Esophagus squamous epithelium (tissue), 5 donors: ENCODE measurements around the gene GABRG3. TPM values are rescaled to one million over a fixed set of nuclear protein-coding genes. Genes with fewer than 3 reads are reported as not detected.

ENCODE experiments used
- DNase-seq: peaks from one replicate; lab custom pipeline; 2025; lab: John Stamatoyannopoulos, UW
- H3K27ac ChIP-seq, 4 donors: fragments of 200-600 bp; sonication (generic); one replicate each; pipeline ENCODE4 v1.5.1; 2016 to 2019; ENCODE audit warnings: mild to moderate bottlenecking in 1 of 4
- H3K27me3 ChIP-seq, 4 donors: fragments of 200-600 bp; sonication (generic); 1 replicate in 3 of 4; 2 replicates in 1 of 4; pipeline versions ENCODE4 v1.5.1 to v1.6.0; 2017 to 2021; ENCODE audit warnings: antibody characterized with exemption in 1 of 4
- H3K36me3 ChIP-seq, 3 donors: fragments of 200-600 bp; sonication (generic); one replicate each; pipeline ENCODE4 v1.5.1; 2016 to 2019
- H3K4me1 ChIP-seq, 3 donors: fragments of 200-600 bp; sonication (generic); one replicate each; pipeline ENCODE4 v1.5.1; 2017 to 2019
- H3K4me3 ChIP-seq, 4 donors: fragments of 200-600 bp; sonication (generic); 1 replicate in 3 of 4; 2 replicates in 1 of 4; pipeline ENCODE4 v1.5.1; 2016 to 2019; ENCODE audit warnings: mild to moderate bottlenecking in 2 of 4, moderate library complexity in 1 of 4
- H3K9me3 ChIP-seq, 3 donors: fragments of 200-600 bp; sonication (generic); one replicate each; pipeline ENCODE4 v1.5.1; 2016 to 2019
- POLR2A ChIP-seq, 4 donors: fragments of 450-650 bp; IDR thresholded peaks; one replicate each; pipeline ENCODE4 v1.6.1; 2017; ENCODE audit warnings: antibody characterized with exemption in 4 of 4, mild to moderate bottlenecking in 4 of 4, moderate library complexity in 3 of 4
- WGBS, 2 donors: methylation state at CpG; one replicate each; pipeline ENCODE4 v1.1.5; 2018; 5-methylcytosine and 5-hydroxymethylcytosine counted together
- intact Hi-C: fragments of 100-400 bp; cut with DNase I; formaldehyde crosslinking; loops from one replicate; pipeline ENCODE4 v1.15.0; 2022
- total RNA-seq, 4 donors: library from RNA; depleted of rRNA; stranded (reverse); fragments of >200 nt; gene quantifications; one replicate each; pipeline ENCODE4 v1.1.0, GENCODE V29; 2016
- TF ChIP-seq, protein P1 (sequence below), 6 experiments: fragments of 450-650 bp in 4 of 6; fragments of 200-600 bp in 2 of 6; sonication (generic) in 2 of 6; IDR thresholded peaks; one replicate each; pipeline ENCODE4 v1.5.1; 2016 to 2019; ENCODE audit warnings: antibody characterized with exemption in 6 of 6, mild to moderate bottlenecking in 4 of 6, moderate library complexity in 4 of 6
- donor health status: DM: yes; HTN: yes; CAD: no.

GABRG3 gene
- total RNA-seq: under 1 TPM in 2 of 4 donors, not detected in 2; 0.04 to 0.08 TPM

DNA sequence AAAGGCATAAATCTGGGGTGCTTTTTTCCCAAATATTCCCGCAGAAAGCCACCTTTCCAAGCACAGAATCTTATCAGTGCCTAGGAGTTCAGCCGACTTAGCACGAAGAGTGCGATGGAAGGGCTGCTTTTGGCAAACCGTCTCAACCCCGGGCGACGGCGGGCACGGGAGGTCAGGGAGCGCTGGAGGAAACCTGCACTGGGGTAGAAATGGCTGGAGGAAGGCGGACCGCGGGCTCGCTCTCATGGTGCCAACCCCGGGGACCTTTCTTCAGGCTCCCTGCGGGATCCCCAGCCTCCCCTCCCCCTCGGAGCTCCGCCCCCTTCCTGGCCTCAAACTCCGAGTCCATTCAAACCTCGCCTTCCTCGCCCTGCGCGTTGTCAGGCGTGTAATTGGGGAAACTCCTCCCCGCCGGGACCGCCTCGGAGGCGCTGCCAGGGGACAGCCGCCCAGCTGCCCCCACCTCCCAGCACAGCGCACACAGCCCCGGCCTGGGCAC, at the start of gene GABRG3:
GABRG3 (plus strand) TSS at position 470 of the 499 bp plus-strand sequence.
- Histone ChIP-seq H3K27me3 (peaks cover 0 to 60% (median 0%) of the 10 kb centered on the region in 4 donors), H3K4me3 (peak within 1 kb of the TSS; percentile 14 to 50 (median 32))
- DNase-seq: no peak

GRCh38 chr15:26921433-26921832, 49.5 kb upstream of the GABRG3 start:
- TF ChIP-seq, protein P1, sequence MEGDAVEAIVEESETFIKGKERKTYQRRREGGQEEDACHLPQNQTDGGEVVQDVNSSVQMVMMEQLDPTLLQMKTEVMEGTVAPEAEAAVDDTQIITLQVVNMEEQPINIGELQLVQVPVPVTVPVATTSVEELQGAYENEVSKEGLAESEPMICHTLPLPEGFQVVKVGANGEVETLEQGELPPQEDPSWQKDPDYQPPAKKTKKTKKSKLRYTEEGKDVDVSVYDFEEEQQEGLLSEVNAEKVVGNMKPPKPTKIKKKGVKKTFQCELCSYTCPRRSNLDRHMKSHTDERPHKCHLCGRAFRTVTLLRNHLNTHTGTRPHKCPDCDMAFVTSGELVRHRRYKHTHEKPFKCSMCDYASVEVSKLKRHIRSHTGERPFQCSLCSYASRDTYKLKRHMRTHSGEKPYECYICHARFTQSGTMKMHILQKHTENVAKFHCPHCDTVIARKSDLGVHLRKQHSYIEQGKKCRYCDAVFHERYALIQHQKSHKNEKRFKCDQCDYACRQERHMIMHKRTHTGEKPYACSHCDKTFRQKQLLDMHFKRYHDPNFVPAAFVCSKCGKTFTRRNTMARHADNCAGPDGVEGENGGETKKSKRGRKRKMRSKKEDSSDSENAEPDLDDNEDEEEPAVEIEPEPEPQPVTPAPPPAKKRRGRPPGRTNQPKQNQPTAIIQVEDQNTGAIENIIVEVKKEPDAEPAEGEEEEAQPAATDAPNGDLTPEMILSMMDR (IDR thresholded peaks at IDR 0.05): no peak
- TF ChIP-seq POLR2A (IDR thresholded peaks at IDR 0.05): no peak
- intact Hi-C loops: no loop called here
- Histone ChIP-seq H3K27ac (no peak overlapping the region), H3K27me3 (no peaks in the 10 kb centered on the region), H3K36me3 (no peaks in the 10 kb centered on the region), H3K9me3 (peaks cover 0 to 2% (median 0%) of the 10 kb centered on the region in 3 donors), H3K4me3 (no peak overlapping the region), H3K4me1 (no peaks in the 10 kb centered on the region)
- no peak for DNase-seq
- WGBS, 2 donors: 54 to 68% methylated on average over 1 of the region's 1 CpG

More for the DNA sequence above, at the start of gene GABRG3:
- TF ChIP-seq POLR2A (IDR thresholded peaks at IDR 0.05): no peak
- TF ChIP-seq, protein P1 (IDR thresholded peaks at IDR 0.05): no peak
- Histone ChIP-seq H3K9me3 (no peaks in the 10 kb centered on the region), H3K36me3 (no peaks in the 10 kb centered on the region), H3K4me1 (peaks cover 0 to 19% (median 3%) of the 10 kb centered on the region in 3 donors), H3K27ac (no peak within 1 kb of the TSS)
- 3 to 13% methylated on average over 3 to 9 of the region's 33 CpGs for WGBS, 2 donors
- intact Hi-C loops: no loop called here

- no peaks in the 10 kb centered on the region for H3K9me3 ChIP-seq
- no peaks in the 10 kb centered on the region for H3K36me3 ChIP-seq
- H3K27me3 ChIP-seq: no peaks in the 10 kb centered on the region
- TF ChIP-seq, protein P1 (IDR thresholded peaks at IDR 0.05): no peak
- no peak for TF ChIP-seq POLR2A (IDR thresholded peaks at IDR 0.05)
- no peak for DNase-seq
- 68 to 78% methylated on average over 2 of the region's 2 CpGs for WGBS, 2 donors
- no peak overlapping the region for H3K27ac ChIP-seq
- intact Hi-C loops: no loop called here
- H3K4me1 ChIP-seq: no peaks in the 10 kb centered on the region
- H3K4me3 ChIP-seq: no peak overlapping the region
Measured at GRCh38 chr15:26926081-26926480, 44.9 kb upstream of the GABRG3 start.

GRCh38 chr15:26928051-26928450, 42.9 kb upstream of the GABRG3 start:
- TF ChIP-seq POLR2A (IDR thresholded peaks at IDR 0.05): no peak
- TF ChIP-seq, protein P1 (IDR thresholded peaks at IDR 0.05): no peak
- Histone ChIP-seq H3K36me3 (no peaks in the 10 kb centered on the region), H3K4me3 (no peak overlapping the region), H3K4me1 (no peaks in the 10 kb centered on the region), H3K9me3 (no peaks in the 10 kb centered on the region), H3K27ac (no peak overlapping the region), H3K27me3 (no peaks in the 10 kb centered on the region)
- intact Hi-C loops: no loop called here
- DNase-seq: no peak
- 57 to 67% methylated on average over 8 of the region's 8 CpGs for WGBS, 2 donors

DNA sequence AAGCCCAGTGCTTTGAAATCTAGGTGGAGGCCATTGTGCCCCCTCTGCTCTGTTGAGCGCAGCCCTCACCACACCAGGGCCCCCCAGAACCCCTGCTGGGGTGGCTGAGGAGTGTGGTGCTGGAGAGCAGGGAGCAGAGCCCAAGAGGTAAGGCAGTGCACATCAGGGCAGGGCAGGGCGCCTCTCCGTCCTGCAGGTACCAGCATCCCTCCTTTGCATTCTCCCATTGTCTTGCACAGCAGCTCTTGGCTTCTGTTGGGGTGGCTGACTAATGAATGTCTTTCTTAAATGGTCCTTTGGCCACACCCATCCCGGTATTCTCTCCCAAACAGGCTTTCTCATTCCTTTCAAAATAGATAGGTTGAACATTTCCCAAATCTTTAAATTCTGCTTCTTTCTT, 41.4 kb upstream of the GABRG3 start:
- Histone ChIP-seq H3K4me3 (no peak overlapping the region), H3K4me1 (no peaks in the 10 kb centered on the region), H3K27ac (no peak overlapping the region), H3K9me3 (no peaks in the 10 kb centered on the region), H3K36me3 (no peaks in the 10 kb centered on the region), H3K27me3 (no peaks in the 10 kb centered on the region)
- WGBS, 2 donors: 29 to 60% methylated on average over 3 of the region's 4 CpGs
- TF ChIP-seq, protein P1 (IDR thresholded peaks at IDR 0.05): no peak
- TF ChIP-seq POLR2A (IDR thresholded peaks at IDR 0.05): no peak
- no peak for DNase-seq
- intact Hi-C loops: no loop called here
